Spinal cord (tissue), 10 donors: ENCODE results near the gene KCNJ4. TPM values are rescaled to one million over a fixed set of nuclear protein-coding genes. Genes with fewer than 3 reads are reported as not detected.

Experiments
- DNase-seq, 6 donors: peaks; one replicate each; pipeline versions ENCODE4 v3.0.0 to v3.0.0-alpha.2; 2013 to 2015; ENCODE audit warnings: low spot score in 6 of 6, low read depth in 4 of 6
- H3K27ac ChIP-seq: one replicate; pipeline ENCODE4 v1.5.1; 2013; ENCODE audit warnings: low read depth, low read length, control low read depth
- H3K27me3 ChIP-seq: one replicate; pipeline ENCODE4 v1.6.1; 2013; ENCODE audit warnings: low read length; ENCODE audit not compliant: control insufficient read depth, insufficient read depth
- H3K36me3 ChIP-seq: one replicate; pipeline ENCODE4 v1.6.1; 2013; ENCODE audit warnings: low read length; ENCODE audit not compliant: control insufficient read depth, insufficient read depth
- H3K4me1 ChIP-seq: one replicate; pipeline ENCODE4 v1.6.1; 2013; ENCODE audit warnings: low read length; ENCODE audit not compliant: control insufficient read depth, insufficient read depth
- H3K4me3 ChIP-seq: one replicate; pipeline ENCODE4 v1.5.1; 2013; ENCODE audit warnings: low read depth, low read length, control low read depth
- H3K9me3 ChIP-seq: one replicate; pipeline ENCODE4 v1.6.1; 2013; ENCODE audit warnings: low read length; ENCODE audit not compliant: control insufficient read depth, insufficient read depth
- WGBS: methylation state at CpG from one replicate; pipeline ENCODE4 v1.1.5; 2013; ENCODE audit warnings: missing lambda C conversion rate; ENCODE audit not compliant: insufficient coverage; 5-methylcytosine and 5-hydroxymethylcytosine counted together
- polyA plus RNA-seq, 2 donors: library from polyadenylated mRNA; unstranded; fragments of 120-200 nt; gene quantifications; one replicate each; pipeline ENCODE4 v1.2.1, GENCODE V29; 2013; ENCODE audit not compliant: insufficient read length in 2 of 2
- total RNA-seq, 2 donors: library from RNA; depleted of rRNA in 1 of 2; stranded (reverse); fragments of 120-200 nt in 1 of 2; fragments of >200 nt in 1 of 2; gene quantifications; one replicate each; pipeline versions ENCODE4 v1.2.3 to v1.2.4, GENCODE V29; 2013 to 2014
- donor health status: healthy.

The KCNJ4 gene
- total and polyA plus RNA-seq, 4 donors, result 0.79 to 1.2 (median 1.2) TPM

GRCh38 chr22:38489561-38490145 is 34.7 kb upstream of the KCNJ4 start:
- Histone ChIP-seq H3K36me3 (peaks cover 57% of the 10 kb centered on the region), H3K9me3 (no peaks in the 10 kb centered on the region), H3K27me3 (no peaks in the 10 kb centered on the region), H3K27ac (no peak overlapping the region), H3K4me3 (no peak overlapping the region), H3K4me1 (no peaks in the 10 kb centered on the region)
- WGBS, result 65% methylated on average over 6 of the region's 7 CpGs
- DNase-seq, result no peak

GRCh38 chr22:38489142-38489541 is 34.1 kb upstream of the KCNJ4 start:
- Histone ChIP-seq H3K4me1 (no peaks in the 10 kb centered on the region), H3K9me3 (no peaks in the 10 kb centered on the region), H3K36me3 (peaks cover 57% of the 10 kb centered on the region), H3K27ac (no peak overlapping the region), H3K27me3 (no peaks in the 10 kb centered on the region), H3K4me3 (no peak overlapping the region)
- WGBS, result 85% methylated on average over 12 of the region's 17 CpGs
- no peak for DNase-seq

GRCh38 chr22:38487946-38488345 is 32.9 kb upstream of the KCNJ4 start:
- no peaks in the 10 kb centered on the region for H3K27me3 ChIP-seq
- no peak overlapping the region for H3K27ac ChIP-seq
- H3K4me1 ChIP-seq, result no peaks in the 10 kb centered on the region
- DNase-seq, result no peak
- no peak overlapping the region for H3K4me3 ChIP-seq
- H3K36me3 ChIP-seq, result peaks cover 49% of the 10 kb centered on the region
- no CpG with 5 or more reads among the region's 6 CpGs for WGBS
- H3K9me3 ChIP-seq, result no peaks in the 10 kb centered on the region

- WGBS, result 81% methylated on average over 5 of the region's 5 CpGs
Observed at GRCh38 chr22:38485783-38486182, 30.8 kb upstream of the KCNJ4 start.

GRCh38 chr22:38484244-38484643 is 29.2 kb upstream of the KCNJ4 start:
- Histone ChIP-seq H3K36me3 (peaks cover 44% of the 10 kb centered on the region), H3K4me3 (no peak overlapping the region), H3K4me1 (no peaks in the 10 kb centered on the region), H3K27me3 (no peaks in the 10 kb centered on the region), H3K27ac (no peak overlapping the region), H3K9me3 (no peaks in the 10 kb centered on the region)
- DNase-seq, result no peak
- WGBS, result no CpG with 5 or more reads among the region's 1 CpG

More at GRCh38 chr22:38485783-38486182, 30.8 kb upstream of the KCNJ4 start:
- Histone ChIP-seq H3K4me1 (no peaks in the 10 kb centered on the region), H3K4me3 (no peak overlapping the region), H3K9me3 (no peaks in the 10 kb centered on the region), H3K36me3 (peaks cover 55% of the 10 kb centered on the region), H3K27me3 (no peaks in the 10 kb centered on the region), H3K27ac (no peak overlapping the region)
- DNase-seq, result no peak

GRCh38 chr22:38482662-38483308 is 27.8 kb upstream of the KCNJ4 start:
- peaks cover 37% of the 10 kb centered on the region for H3K36me3 ChIP-seq
- 100% methylated on average over 2 of the region's 6 CpGs for WGBS
- H3K27ac ChIP-seq, result no peak overlapping the region
- no peak for DNase-seq
- no peaks in the 10 kb centered on the region for H3K27me3 ChIP-seq
- H3K4me1 ChIP-seq, result no peaks in the 10 kb centered on the region
- H3K4me3 ChIP-seq, result no peak overlapping the region
- no peaks in the 10 kb centered on the region for H3K9me3 ChIP-seq

- no peak overlapping the region for H3K27ac ChIP-seq
- H3K27me3 ChIP-seq, result no peaks in the 10 kb centered on the region
- peaks cover 30% of the 10 kb centered on the region for H3K36me3 ChIP-seq
- 72% methylated on average over 3 of the region's 8 CpGs for WGBS
- H3K9me3 ChIP-seq, result no peaks in the 10 kb centered on the region
- H3K4me1 ChIP-seq, result no peaks in the 10 kb centered on the region
- H3K4me3 ChIP-seq, result no peak overlapping the region
- DNase-seq, result no peak
Observed at GRCh38 chr22:38481871-38482332, 26.9 kb upstream of the KCNJ4 start.

- DNase-seq, result no peak
- H3K4me3 ChIP-seq, result no peak overlapping the region
- H3K9me3 ChIP-seq, result no peaks in the 10 kb centered on the region
- 100% methylated on average over 2 of the region's 3 CpGs for WGBS
- no peaks in the 10 kb centered on the region for H3K27me3 ChIP-seq
- peaks cover 25% of the 10 kb centered on the region for H3K36me3 ChIP-seq
- no peak overlapping the region for H3K27ac ChIP-seq
- H3K4me1 ChIP-seq, result no peaks in the 10 kb centered on the region
Observed at GRCh38 chr22:38481162-38481870, 26.3 kb upstream of the KCNJ4 start.

- Histone ChIP-seq H3K27ac (no peak overlapping the region), H3K9me3 (no peaks in the 10 kb centered on the region), H3K4me1 (no peaks in the 10 kb centered on the region), H3K27me3 (no peaks in the 10 kb centered on the region), H3K36me3 (peaks cover 15% of the 10 kb centered on the region), H3K4me3 (no peak overlapping the region)
- WGBS, result 78% methylated on average over 1 of the region's 7 CpGs
- no peak for DNase-seq
Observed at GRCh38 chr22:38479096-38479837, 24.3 kb upstream of the KCNJ4 start.
